UCSD-AML1 (cell line): Measurements from ENCODE around the gene C13orf46.
"Not testable (repeated sequence)": the region's sequence is repeated elsewhere in the genome, so short reads cannot be mapped to it uniquely, and the experiment has no call there.

Source experiments
- DNase-seq: peaks from one replicate; lab custom pipeline; 2025; ENCODE audit not compliant: unreplicated experiment; lab: John Stamatoyannopoulos, UW

Gene C13orf46

GRCh38 chr13:113913408-113913807 is 60.5 kb downstream of the C13orf46 start:
- not testable (repeated sequence) for DNase-seq

DNA sequence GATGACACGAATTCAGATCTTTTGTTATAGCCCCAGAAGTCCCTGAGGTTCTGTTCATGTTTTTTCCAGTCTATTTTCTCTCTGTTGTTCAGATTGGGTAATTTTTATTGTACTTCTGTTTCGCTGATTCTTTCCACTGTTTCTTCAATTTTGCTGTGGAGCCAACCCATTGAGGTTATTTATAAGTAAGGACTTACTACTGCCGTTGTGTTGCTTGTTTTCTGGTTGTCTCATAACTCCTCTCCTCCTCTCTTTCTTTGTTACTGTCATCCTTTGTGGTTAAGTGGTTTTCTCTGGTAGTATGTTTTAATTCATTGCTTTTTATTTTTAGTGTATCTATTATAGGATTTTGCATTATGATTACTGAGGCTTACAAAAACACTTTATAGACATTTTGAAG is 61.3 kb downstream of the C13orf46 start:
- no peak for DNase-seq

GRCh38 chr13:113907635-113908617 is 66.0 kb downstream of the C13orf46 start:
- DNase-seq: no peak

DNA sequence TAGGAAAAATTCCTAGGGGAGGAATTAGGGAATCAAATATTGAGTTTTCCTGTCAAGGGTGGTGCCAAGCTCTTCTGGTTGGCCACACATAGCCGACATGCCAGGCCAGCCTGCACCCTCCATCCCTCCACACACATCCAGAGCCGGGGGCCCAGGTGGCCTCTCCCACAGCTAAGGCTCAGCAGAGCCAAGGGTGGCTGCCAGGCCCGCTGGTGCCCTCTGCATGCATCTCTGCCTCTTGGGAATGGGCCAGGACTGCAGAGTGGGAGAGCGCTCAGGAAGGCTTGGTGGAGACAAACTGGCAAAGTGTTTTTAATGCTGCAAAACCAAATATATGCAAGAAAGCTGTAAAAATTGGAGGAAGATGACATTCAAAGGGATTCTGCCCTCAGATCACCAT is 67.3 kb downstream of the C13orf46 start:
- no peak for DNase-seq

DNA sequence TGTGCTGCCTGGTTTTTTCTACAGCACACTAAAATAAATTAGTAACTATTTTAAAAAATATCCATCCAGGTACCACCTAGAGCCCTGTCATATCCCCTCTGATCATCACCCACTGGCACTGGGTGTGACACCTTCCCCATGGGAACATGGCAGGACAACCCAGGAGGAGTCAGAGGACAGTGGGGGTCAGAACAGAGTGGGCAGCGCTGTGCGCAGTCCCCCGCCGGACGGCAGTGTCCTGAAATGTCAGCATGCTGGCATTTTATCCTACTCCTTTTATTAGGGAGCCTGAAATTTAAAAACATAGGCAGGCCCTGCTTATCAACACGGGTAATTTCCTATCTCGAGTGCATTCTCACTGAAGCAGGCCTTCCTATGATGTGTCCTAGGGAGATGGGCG is 67.9 kb downstream of the C13orf46 start:
- DNase-seq: no peak

GRCh38 chr13:113905018-113905417 is 68.9 kb downstream of the C13orf46 start:
- DNase-seq: no peak

DNA sequence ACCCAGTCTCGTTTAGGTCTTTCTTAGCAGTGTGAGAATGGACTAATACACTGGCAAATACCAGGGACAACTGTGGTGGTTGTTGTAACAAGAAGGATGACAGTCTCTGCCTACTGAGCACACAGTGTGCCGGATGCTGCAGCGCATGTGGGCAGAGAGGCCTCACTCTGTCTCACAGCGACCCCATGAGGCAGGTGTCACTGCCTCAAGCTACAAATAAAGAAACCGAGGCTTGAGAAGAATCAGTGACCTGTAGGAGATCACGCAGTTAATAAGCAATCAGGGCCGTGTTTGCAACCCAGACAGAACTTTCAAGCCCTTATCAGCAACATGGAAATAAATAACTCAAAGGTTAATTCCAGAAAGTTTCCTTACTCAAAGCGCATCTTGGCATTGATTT is 69.5 kb downstream of the C13orf46 start:
- no peak for DNase-seq

- DNase-seq: no peak
Observed at GRCh38 chr13:113903912-113904311, 70.0 kb downstream of the C13orf46 start.
